Measurements from ENCODE around the gene TTC39A.

- no peak for TF ChIP-seq EZH2 (IDR thresholded peaks at IDR 0.05; ENCODE audit: insufficient read depth, low read length)
- no peak for TF ChIP-seq CTCF (IDR thresholded peaks at IDR 0.05; ENCODE audit: insufficient read depth, low read depth, low read length)
These were observed 27.6 kb downstream of the TTC39A start for GRCh38 chr1:51302746-51303145.
